ENCODE measurements around the gene MYOZ2.

The MYOZ2 gene

DNA sequence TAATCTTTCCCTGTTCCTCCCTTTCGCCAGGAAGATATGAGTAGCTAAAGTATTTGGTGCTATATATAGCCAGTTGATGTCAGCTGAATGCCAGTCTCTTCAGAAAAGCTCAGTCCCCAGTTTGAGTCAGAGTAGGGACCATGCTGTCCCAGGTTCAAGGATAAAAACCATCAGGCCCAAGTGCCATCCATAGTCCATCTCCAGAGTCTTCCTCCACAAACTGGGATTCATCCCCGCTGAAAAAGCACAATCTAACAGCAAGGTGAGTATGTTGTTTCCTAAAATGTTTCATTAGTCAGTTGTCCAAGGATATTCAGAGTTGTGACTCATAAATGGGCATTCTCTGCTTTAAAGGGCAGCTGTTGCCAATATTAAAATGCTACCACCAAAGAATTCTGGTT lies at the start of gene MYOZ2:
MYOZ2 (plus strand) TSS at position 112 of the 401 bp plus-strand sequence. CDS start 694 bp downstream, outside the sequence.
- no peak for DNase-seq (ENCODE audit: low read depth)

DNA sequence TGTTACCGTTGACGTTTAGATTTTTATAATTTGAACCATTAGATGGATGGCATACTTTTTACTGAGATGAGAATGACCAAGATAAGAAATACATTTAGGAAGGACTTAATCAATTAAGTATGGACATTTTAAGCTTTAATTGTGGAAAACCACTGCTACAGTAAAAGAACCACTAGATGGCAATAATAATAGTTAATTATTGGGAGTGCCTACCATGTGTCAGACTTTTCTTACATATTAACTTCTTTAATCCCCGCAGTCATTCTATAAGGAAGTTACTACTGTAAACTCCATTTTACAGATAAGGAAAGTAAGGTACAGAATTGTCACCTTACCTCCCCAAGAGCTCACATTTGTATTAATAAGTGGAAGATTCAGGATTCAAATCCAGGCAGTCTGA lies 48.5 kb upstream of the MYOZ2 start:
- no peak for DNase-seq (ENCODE audit: low read depth)

DNA sequence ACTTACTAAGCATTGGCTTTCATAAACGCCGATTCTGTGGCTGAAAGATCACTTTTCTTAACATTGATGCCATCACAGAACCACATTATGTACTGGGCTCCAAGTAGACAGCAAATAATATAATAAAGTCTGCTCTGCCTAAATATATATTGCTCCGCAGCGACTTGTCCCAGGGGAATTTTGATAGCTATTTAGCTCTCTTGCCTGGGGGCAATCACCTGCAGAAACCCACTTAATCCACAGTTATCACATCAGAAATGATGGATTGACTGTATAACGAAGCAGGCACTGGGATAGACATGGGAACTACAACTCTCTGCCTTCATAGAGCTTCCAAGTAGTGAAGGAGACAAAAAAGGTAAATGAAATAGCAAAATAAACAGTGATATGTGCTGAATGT lies 48.0 kb upstream of the MYOZ2 start:
- DNase-seq (ENCODE audit: low read depth): no peak

DNA sequence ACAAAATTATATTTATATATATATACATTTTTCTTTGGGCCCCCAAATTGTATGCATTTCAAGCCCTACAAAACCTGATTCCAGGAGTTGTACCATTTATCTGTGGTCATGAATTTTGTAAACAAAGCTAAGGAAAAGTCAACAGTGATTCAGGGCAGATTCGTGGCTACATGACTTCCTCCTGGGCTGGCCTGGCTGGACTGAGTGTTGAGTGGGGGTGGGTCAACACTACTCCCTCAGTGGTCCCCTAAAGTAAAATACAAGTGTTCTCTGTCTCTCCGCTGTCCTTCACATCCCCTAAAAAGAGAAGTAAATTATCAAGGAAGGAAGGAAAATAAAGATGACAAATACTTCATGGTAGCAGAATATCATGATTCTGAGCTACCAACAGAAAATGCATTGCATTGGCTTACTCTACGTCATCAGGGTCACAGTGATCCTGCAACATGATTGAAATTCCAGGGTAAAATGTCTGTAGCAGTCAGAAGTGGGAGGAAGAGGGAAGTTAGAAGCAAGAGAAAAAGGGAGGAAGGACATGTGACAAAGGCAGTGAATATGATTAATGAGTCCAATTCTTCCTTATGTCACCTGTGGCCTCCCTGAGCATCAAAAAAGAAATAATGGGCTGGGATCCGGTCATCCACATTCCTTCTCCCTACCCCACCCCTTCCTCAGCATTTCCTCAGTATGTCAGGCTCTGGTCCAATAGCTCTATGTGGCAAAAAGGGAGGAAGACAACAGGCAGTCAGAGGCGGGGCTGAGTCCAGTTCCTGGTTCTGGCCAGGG lies 42.4 kb upstream of the MYOZ2 start:
- DNase-seq (ENCODE audit: low read depth): no peak

DNA sequence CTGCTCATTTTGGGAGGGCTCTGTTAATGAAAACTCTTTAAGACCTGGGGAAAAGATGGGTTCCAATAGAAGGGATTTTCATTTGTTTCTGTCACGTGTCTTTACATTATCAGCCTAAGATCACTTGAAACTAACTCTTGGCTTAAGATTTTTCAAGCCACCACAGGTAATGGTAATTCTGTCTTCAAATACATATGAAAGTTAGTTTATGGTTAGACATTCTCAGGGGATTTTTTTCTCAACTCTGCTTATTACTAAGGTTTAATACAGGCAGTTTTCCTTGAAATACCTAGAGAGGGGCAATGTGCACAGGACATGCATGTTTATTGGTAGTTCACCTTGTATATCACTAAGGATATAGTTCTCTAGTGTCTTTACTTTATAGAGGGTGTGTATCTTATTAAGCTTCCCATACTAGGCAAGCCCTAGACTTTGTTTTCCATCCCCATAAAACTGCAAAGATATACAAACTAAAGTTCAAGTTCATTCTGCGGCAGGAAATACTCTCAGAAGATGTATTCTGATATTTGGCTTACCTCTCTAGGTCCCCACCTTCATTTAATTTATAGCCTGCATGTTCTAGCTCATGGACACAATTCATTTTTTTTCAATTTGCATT lies 38.2 kb upstream of the MYOZ2 start:
- no peak for DNase-seq (ENCODE audit: low read depth)

DNA sequence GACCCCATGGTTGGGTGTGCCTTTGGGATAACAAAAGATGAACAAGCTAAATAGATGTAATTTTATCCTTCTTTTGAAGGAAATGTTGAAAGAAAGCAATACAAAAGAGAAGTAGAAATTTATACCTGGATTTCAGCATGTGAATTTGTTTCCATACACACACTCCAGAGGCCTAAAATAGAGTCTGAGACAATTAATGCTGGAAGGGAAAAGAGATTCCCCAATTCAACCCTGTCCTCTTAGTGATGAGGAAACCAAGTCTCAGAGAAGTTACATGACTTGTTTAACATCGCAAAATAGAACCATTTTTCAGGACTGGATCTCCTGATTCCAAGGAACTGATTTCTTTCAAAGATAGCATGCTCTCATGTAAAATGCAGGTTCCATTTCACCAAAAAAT lies 37.3 kb upstream of the MYOZ2 start:
- DNase-seq (ENCODE audit: low read depth): no peak

DNA sequence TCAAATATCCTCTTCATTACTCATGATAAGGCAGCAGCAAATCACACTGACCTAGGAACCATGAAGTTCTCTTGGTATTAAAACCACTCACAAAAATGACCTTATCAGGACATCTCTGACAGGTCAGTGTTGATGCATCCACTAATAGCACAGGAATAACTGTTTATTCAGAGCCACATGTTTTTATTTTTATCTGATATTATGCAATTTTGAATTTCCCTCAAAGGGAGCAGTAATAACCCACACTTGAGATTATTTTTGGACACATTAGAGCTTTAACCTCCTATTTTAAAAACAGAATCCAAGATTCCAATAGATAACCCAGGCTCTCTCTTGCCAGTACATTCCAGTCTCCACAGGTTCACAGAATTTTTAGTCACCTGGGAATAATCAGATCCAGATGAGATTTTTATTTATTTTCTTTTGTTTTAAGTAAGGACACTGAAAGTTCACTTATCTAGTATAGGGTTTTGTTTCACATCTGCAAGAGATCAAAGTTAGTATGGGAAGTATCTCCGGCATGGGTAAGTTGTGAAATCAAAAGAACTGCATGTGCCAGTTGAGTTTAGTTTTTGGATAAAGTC lies 36.3 kb upstream of the MYOZ2 start:
- DNase-seq (ENCODE audit: low read depth): no peak

DNA sequence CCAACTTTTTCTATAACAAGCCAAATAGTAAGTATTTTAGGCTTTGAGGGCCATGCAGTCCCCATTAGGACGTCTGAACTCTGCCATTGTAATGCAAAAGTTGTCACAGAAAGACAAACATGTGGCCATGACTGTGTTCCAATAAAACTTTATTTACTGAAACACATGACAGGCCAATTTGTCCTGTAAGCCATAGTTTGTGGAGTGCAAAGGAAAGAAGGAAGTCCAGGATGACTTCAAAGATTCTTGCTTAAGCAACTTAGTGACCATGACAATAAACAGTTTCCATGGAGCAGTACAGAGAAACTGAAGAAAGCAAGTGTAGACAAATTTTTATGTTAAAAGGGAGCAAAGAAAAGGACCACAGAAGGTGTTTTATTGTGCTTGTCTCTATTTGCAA lies 35.0 kb upstream of the MYOZ2 start:
- DNase-seq (ENCODE audit: low read depth): no peak

DNA sequence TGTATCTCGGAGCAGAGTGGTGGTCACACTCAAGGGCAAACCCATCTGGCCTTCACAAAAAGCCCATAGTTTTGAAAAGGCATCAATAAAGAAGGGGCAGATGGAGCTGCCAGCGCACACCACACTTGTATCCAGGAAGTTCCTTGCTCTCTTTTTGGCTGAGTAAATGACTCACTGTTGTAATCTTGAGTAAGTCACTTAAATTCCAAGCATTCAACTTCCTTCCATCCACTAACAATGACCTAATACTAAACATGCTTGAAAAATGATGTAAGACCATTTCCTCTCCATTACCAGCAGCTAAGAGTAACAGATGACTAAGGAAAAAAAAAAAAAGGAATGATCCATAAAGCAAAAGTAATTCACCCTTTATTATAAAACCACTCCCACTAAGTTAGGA lies 32.4 kb upstream of the MYOZ2 start:
- DNase-seq (ENCODE audit: low read depth): no peak

DNA sequence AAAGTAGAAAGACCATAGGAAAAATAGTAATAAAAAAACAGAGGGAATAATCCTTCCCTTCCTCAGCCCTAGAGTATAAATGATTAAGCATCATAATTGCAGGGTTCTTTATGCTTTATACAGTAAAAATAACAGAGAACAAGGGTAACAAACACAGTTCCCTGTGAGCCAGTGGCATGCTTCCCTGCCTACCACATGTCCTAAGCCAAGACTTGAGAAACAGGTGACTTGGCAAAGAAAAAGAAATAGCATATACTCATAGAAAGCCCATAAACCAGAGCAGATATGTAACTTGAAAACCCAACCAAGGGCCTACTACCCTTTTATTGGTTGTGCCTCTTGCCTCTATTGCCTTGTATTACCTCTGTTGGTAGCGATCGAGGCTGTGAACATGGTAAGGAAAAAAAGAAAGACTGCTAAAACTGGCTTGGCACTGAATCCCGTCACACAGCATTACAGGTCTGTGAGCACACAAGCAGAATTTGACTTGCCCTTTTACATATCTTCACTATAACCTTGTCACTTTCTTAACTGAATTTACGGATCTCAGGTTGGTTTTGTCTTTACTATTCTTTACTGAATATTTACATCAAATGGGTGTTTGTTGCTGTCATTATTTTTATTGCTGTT lies 30.9 kb upstream of the MYOZ2 start:
- DNase-seq (ENCODE audit: low read depth): no peak

DNA sequence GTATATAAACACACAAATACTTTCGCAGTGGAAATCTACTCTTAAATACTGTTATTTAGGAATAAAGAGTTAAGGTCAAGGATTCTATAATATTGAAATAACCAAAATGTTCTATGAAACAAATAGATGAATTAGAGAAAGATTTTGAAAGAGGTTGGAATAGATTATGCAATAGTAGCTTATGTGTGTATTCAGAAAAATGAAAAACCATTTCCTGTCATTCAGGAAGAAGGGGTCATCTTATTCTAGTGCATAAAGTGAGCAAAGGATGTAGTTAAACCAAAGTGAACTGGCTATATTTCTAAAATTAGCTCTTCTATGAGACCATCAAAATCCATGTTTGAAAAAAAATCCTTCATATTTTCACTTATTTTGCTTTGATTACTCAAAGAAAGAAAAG lies 30.0 kb upstream of the MYOZ2 start:
- DNase-seq (ENCODE audit: low read depth): no peak

DNA sequence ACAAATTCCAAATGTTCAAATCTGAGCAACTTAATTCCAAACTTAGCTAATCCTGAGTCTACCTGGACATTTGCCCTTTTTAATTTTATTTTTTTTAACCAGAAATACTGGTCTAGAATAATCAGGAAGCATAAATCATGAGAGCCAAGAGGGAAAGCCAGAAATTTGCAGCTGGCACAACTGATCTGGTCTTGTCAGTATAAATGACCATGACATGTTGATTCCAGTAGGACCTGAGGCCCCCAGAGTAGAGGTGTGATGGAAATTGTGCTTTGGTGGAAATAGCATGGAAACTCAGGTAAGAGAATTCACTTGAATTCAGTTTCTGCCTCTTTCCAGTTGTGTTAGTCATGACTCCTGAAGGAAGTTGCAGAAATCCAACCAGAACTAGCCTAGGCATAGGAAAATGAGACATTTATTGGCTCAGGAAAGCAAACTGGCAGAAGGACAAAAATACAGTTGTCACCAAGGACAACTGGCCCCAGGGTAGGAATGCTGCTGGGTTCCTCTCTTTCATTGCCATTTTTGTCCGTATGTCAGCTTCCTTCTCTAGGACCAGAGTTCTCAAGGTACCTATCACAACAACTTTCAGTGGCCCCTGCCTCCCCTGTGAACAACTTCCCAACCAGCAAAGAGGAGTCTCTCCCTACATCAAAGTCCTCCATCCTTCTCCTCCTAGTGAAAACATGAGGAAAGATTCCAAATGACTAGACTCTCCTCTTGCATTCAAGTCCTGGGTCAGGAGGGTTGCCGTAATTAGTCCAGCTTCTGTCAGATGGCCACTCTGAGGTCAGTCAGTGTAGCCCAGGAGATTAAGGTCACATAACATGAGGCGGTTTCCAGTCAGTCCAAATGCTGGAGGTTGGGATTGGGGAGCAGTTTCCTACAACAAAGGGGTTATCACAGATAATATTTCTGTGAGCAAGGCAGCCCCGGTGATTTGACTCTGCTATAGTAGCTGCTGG lies 29.3 kb upstream of the MYOZ2 start:
- no peak for DNase-seq (ENCODE audit: low read depth)

DNA sequence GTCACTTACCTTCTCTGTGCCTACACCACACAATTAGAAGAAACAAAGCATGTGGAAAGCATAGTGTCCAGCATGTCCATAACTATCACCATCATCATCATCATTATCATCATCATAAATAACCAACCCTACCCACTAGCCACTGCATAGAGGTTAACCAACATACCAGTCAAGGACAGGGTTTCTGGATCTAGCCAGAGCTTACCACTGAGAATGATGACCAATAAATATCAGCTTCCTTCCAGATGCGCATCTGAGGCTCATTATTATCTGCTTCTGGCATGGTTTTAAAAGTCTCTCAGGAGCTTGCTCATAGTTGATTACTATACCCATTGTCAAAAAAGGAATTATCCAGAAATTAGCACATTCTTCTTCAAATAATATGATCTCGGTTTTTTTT lies 25.5 kb upstream of the MYOZ2 start:
- no peak for DNase-seq (ENCODE audit: low read depth)

DNA sequence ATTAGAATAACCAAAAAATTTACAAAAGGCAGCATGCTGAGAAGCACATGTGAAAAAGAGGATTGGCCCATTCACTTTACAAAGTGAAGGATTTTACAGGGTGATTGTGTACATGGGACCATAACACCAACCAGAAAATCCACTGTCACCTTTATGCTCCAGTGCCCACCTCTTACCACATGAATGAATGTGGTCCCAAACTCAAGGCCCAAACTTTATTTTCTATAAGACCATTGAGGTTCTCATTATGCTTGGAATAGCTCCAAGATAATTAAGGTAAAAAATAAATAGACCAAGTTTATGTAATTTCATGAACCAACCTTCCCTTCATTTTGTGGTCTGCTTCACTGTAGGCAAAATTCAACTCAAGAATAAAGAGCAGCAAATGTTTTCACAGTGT lies 24.3 kb upstream of the MYOZ2 start:
- DNase-seq (ENCODE audit: low read depth): no peak

DNA sequence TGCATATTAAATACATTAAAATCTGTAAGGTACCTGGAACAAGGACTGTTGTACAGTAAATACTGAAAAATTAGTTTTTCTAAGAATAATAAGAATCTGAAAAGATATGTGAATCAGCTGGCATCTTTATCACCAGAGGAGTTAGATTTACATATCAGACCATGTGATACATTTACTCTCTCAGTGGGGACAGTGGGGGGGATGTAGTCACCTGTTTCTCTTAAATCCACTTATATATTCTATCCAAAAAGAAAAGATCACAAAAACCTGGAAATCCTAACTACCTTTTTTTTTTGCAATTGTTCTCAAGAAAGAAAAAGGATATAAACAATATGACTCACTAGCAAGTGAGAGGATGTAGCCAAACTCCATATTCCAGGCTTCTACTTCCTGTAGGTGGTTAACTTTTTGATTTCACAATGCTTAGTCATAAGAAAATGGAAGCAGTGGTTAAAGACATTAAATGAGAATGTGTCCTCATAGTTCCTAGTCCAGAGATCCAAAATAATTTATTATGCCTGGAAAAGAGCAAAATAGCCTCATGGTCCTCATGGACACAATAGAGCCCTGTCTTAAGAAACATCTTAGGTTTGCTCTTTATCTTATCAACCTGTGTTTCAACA lies 22.5 kb upstream of the MYOZ2 start:
- DNase-seq (ENCODE audit: low read depth): no peak

DNA sequence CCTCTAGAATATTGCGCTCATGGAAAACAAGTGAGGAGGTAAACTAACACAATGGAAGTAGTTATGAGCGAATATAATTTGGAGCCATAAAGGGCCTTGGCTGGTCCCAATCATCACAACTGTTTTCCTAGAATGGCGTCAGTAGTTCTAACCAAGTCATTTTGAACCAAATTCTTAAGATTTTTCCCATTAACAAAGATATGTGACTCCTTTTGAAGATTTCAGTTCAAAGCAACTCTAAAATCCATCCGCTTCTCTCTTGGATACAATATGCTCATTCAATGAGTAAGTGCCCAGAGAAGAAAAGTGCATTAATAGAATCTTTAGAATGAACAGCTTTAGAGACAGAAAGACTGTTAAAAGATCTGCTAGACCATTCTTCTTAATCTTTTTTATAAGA lies 19.6 kb upstream of the MYOZ2 start:
- DNase-seq (ENCODE audit: low read depth): no peak

DNA sequence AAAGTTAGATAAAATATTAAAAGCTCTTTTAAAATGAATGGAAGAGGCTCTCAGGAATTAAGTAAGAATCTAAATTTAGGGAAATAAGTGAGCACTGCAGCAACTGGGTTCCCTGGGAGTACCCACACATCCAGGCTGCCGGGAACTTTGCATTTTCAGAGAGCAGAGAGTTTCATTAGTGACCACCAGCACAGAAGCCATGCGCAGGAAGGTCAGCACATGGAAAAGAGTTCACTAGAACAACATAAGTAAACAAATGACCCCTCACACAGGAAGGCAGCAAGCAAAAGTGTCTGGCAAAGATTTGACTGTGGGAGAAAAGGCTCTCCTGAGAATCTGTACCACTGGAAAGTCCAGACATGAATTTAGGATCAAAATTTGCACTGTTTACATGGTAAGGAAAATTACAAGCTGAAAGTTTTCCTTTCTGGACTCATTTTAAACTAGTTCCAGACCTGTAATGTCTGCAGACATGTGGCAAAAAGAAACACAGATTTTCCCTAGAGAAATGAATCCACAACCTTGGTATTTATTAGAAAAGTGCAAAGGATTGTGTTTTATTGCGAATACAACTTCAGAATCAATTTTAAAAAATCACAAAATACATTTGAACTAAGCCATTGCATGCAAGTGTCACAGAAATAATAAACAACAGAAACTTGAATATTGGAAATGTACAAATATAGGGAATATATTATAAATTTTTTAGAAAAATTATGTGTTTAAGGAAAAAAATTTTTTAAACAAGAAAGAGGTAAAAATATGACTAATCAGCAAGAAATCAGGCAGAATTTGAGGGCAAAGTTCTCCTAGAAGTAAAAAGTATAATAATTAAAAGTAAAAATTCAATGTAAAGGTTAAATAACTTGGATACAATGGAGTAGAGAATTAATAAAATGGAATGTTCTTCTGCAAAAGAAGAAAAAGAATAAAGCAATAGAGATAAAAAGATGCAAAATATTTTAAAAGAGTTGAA lies 18.4 kb upstream of the MYOZ2 start:
- no peak for DNase-seq (ENCODE audit: low read depth)

DNA sequence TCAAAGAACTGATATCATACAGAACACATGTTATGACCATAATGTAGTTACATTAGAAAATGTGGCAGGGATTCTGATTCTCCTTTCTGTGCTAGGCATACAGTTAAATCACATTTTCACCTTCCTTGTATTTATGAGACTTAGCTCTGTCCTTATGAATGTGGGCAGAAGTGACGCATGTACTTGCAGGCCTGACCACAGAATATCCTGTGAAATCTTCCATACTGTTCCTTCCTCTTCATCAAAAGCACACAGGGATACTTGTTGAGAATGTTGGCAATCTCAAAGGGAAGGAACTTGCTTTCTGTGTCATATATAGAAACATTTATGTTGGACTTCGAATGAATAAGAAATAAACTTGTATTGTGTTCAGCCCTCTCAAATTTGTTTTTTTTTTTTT lies 17.2 kb upstream of the MYOZ2 start:
- no peak for DNase-seq (ENCODE audit: low read depth)

DNA sequence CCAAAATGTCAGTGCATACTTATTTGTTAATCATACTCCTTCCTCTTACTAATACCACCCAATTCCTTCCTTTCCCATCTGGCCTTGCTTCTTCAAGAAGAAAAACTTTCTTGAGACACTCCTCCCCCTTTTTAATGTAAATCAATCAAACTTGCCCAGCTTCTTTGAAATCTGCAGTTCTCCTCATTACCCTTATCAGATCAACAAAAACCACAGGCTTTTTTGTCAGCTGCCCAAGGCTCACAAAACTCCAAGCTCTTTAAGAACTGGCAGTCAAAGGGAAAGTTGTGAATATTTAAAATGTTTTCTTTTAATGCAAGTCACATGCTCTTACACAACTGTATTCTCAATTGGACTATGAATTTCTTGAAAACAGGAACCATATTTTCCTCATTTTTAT lies 11.3 kb upstream of the MYOZ2 start:
- no peak for DNase-seq (ENCODE audit: low read depth)

DNA sequence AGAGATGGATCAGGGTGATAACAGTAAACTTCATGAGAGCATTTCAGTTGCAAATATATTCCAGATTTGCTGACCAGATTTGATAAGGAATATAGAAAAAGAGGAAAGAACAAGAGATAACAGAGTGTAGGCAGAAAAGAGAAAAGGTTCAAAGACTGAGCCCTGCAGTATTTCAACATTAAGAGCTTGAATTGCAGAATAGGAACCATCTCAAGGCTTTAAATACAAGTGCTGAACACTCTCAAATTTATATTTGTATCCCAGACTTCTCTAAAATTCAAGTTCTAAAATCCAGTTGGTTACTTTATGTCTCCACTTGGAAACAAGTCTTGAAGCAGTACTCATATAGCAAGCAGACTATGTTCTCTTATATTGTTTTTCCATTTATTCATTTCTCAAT lies 9.7 kb upstream of the MYOZ2 start:
- DNase-seq (ENCODE audit: low read depth): no peak
